Loucy (cell line): Measurements from ENCODE around the gene NMNAT2.

Source experiments
- H2AFZ ChIP-seq: fragments of 200-600 bp; sonication (generic); 2 replicates; pipeline ENCODE4 v1.6.0; 2016; ENCODE audit warnings: antibody characterized with exemption, mild to moderate bottlenecking, low read length, moderate library complexity
- H3F3A ChIP-seq: fragments of 200-600 bp; 2 replicates; pipeline ENCODE4 v1.6.0; 2016; ENCODE audit warnings: antibody characterized with exemption, low read depth, mild to moderate bottlenecking
- H3K27me3 ChIP-seq: fragments of 200-600 bp; sonication (generic); 2 replicates; pipeline ENCODE4 v1.6.1; 2014; ENCODE audit warnings: low read length, mild to moderate bottlenecking; ENCODE audit not compliant: insufficient read depth, poor library complexity, severe bottlenecking
- H3K36me3 ChIP-seq: fragments of 200-600 bp; sonication (generic); 2 replicates; pipeline ENCODE4 v1.6.1; 2016; ENCODE audit warnings: low read length; ENCODE audit not compliant: insufficient read depth
- H3K4me1 ChIP-seq: fragments of 200-600 bp; sonication (generic); 2 replicates; pipeline ENCODE4 v1.5.1; 2014; ENCODE audit warnings: low read length, mild to moderate bottlenecking; ENCODE audit not compliant: insufficient read depth, poor library complexity, severe bottlenecking
- H3K4me2 ChIP-seq: fragments of 200-600 bp; sonication (generic); 2 replicates; pipeline ENCODE4 v1.6.0; 2014; ENCODE audit warnings: antibody characterized with exemption, low read length, low read depth, mild to moderate bottlenecking; ENCODE audit not compliant: poor library complexity, severe bottlenecking
- H3K4me3 ChIP-seq: fragments of 200-600 bp; sonication (generic); 2 replicates; pipeline ENCODE4 v1.5.1; 2014; ENCODE audit warnings: low read length, mild to moderate bottlenecking, mixed read lengths; ENCODE audit not compliant: poor library complexity, severe bottlenecking
- H3K79me2 ChIP-seq: fragments of 200-600 bp; sonication (generic); 2 replicates; pipeline ENCODE4 v1.6.1; 2014; ENCODE audit warnings: low read length; ENCODE audit not compliant: insufficient read depth
- H3K9ac ChIP-seq: fragments of 200-600 bp; sonication (generic); 2 replicates; pipeline ENCODE4 v1.6.0; 2014; ENCODE audit warnings: mild to moderate bottlenecking, low read depth, low read length, moderate library complexity; ENCODE audit not compliant: poor library complexity, severe bottlenecking
- H3K9me2 ChIP-seq: fragments of 200-600 bp; sonication (generic); replicated peaks from 2 replicates; pipeline ENCODE4 v1.6.1; 2016; ENCODE audit warnings: low read depth, low read length, mixed read lengths
- H3K9me3 ChIP-seq: fragments of 200-600 bp; sonication (generic); 2 replicates; pipeline ENCODE4 v1.6.1; 2014; ENCODE audit warnings: mild to moderate bottlenecking, antibody characterized with exemption, low read length, low read depth; ENCODE audit not compliant: insufficient read depth
- H4K20me1 ChIP-seq: fragments of 200-600 bp; sonication (generic); 2 replicates; pipeline ENCODE4 v1.6.0; 2014; ENCODE audit warnings: antibody characterized with exemption, low read length, mild to moderate bottlenecking; ENCODE audit not compliant: insufficient read depth, poor library complexity, severe bottlenecking
- CTCF ChIP-seq: fragments of 200-600 bp; sonication (generic); conservative IDR thresholded peaks from 2 replicates; pipeline ENCODE4 v1.5.1; 2014; ENCODE audit warnings: mild to moderate bottlenecking, antibody characterized with exemption, low read length
- EZH2phosphoT487 ChIP-seq: fragments of 200-600 bp; IDR thresholded peaks from 2 replicates; pipeline ENCODE4 v1.6.1; 2018; ENCODE audit warnings: antibody characterized with exemption, mild to moderate bottlenecking, moderate library complexity, borderline replicate concordance

NMNAT2 gene

GRCh38 chr1:183198463-183198862, 219.7 kb downstream of the NMNAT2 start:
- Histone ChIP-seq H2AFZ (no peak overlapping the region), H3K27me3 (no peaks in the 10 kb centered on the region), H3K4me2 (no peak overlapping the region), H3K9me2 (no peaks in the 10 kb centered on the region), H3K4me3 (no peak overlapping the region), H3K79me2 (no peaks in the 10 kb centered on the region), H3F3A (peaks cover 2% of the 10 kb centered on the region; the same call in 1 of the 2 replicates), H3K9me3 (no peaks in the 10 kb centered on the region), H3K4me1 (peaks cover 40% of the 10 kb centered on the region), H3K36me3 (no peaks in the 10 kb centered on the region), H3K9ac (no peak overlapping the region), H4K20me1 (no peaks in the 10 kb centered on the region)
- no peak for TF ChIP-seq CTCF
- no peak for TF ChIP-seq EZH2phosphoT487
